Measurements from ENCODE around the gene CCNJL.

DNA sequence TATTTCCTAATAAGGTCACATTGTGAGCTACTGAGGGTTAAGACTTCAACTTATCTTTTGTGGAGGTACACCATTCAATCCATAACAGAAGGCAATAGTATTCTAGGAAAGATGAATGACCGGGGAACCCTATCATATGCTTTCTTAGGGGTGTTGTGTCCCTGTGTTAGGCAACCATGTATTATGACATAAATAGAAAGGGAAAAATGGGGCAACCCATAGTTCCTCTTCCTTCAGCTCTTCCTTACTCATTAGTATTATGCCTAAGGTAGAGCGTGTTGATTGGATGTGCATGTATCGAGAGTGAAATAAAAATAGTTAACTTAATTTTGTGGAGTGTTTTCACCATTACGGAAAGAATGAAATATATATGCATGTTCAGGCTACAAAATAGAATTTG lies 6.0 kb upstream of the CCNJL start:
- TF ChIP-seq CTBP1 (IDR thresholded peaks at IDR 0.05; ENCODE audit: borderline replicate concordance) (no peak), ELF4 (IDR thresholded peaks at IDR 0.05) (no peak), SUZ12 (IDR thresholded peaks at IDR 0.05) (no peak), ARNT (IDR thresholded peaks at IDR 0.05) (no peak), HDGF (IDR thresholded peaks at IDR 0.05; ENCODE audit: borderline replicate concordance) (no peak), FOXM1 (IDR thresholded peaks at IDR 0.05; ENCODE audit: borderline replicate concordance) (no peak), FOXK2 (IDR thresholded peaks at IDR 0.05) (no peak), BHLHE40 (IDR thresholded peaks at IDR 0.05; ENCODE audit: borderline replicate concordance) (no peak), NFRKB (IDR thresholded peaks at IDR 0.05) (no peak)
- TF ChIP-seq, protein P1, sequence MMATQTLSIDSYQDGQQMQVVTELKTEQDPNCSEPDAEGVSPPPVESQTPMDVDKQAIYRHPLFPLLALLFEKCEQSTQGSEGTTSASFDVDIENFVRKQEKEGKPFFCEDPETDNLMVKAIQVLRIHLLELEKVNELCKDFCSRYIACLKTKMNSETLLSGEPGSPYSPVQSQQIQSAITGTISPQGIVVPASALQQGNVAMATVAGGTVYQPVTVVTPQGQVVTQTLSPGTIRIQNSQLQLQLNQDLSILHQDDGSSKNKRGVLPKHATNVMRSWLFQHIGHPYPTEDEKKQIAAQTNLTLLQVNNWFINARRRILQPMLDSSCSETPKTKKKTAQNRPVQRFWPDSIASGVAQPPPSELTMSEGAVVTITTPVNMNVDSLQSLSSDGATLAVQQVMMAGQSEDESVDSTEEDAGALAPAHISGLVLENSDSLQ (IDR thresholded peaks at IDR 0.05), result no peak

All from HEK293T (cell line).